ENCODE results near the gene CES4A. TPM values are rescaled to one million over a fixed set of nuclear protein-coding genes. Genes with fewer than 3 reads are reported as not detected.
A peak's percentile ranks its signal among the peaks of the same experiment; 100 is the strongest.

Gene CES4A
- total RNA-seq, 1 experiment from 2014 or later = 5.1 TPM

GRCh38 chr16:67006930-67007658, 18.7 kb downstream of the CES4A start:
- Mint-ChIP-seq H3K4me1 (ENCODE audit: insufficient read depth, unreplicated experiment) (peaks cover 7% of the 10 kb centered on the region), H3K36me3 (ENCODE audit: insufficient read depth, unreplicated experiment) (no peaks in the 10 kb centered on the region), H3K27me3 (ENCODE audit: insufficient read depth, unreplicated experiment) (no peaks in the 10 kb centered on the region), H3K27ac (ENCODE audit: low read depth, unreplicated experiment) (no peak overlapping the region), H3K4me3 (ENCODE audit: unreplicated experiment) (no peak overlapping the region), H3K9me3 (ENCODE audit: unreplicated experiment) (no peaks in the 10 kb centered on the region)
- intact Hi-C loops (cut with micrococcal nuclease) = no loop called here
- ChIA-PET CTCF (interaction anchor here (0.8 to 2.4 kb wide), 5 partner anchors 11 to 52 kb away, joined by 3 to 11 read pairs (median 4); no protein-coding TSS in a partner anchor), POLR2A (interaction anchor here (1.0 to 1.5 kb wide), 3 partner anchors 9 to 19 kb away, joined by 3 to 4 read pairs (median 3); partner anchors contain the start of gene CES4A)
- no TSS peak for BruUV-seq (replicated peaks)
- DNase-seq (ENCODE audit: unreplicated experiment) = peak; percentile 52
- TF ChIP-seq, protein P1, sequence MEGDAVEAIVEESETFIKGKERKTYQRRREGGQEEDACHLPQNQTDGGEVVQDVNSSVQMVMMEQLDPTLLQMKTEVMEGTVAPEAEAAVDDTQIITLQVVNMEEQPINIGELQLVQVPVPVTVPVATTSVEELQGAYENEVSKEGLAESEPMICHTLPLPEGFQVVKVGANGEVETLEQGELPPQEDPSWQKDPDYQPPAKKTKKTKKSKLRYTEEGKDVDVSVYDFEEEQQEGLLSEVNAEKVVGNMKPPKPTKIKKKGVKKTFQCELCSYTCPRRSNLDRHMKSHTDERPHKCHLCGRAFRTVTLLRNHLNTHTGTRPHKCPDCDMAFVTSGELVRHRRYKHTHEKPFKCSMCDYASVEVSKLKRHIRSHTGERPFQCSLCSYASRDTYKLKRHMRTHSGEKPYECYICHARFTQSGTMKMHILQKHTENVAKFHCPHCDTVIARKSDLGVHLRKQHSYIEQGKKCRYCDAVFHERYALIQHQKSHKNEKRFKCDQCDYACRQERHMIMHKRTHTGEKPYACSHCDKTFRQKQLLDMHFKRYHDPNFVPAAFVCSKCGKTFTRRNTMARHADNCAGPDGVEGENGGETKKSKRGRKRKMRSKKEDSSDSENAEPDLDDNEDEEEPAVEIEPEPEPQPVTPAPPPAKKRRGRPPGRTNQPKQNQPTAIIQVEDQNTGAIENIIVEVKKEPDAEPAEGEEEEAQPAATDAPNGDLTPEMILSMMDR (IDR thresholded peaks at IDR 0.05; ENCODE audit: unreplicated experiment) = no peak

DNA sequence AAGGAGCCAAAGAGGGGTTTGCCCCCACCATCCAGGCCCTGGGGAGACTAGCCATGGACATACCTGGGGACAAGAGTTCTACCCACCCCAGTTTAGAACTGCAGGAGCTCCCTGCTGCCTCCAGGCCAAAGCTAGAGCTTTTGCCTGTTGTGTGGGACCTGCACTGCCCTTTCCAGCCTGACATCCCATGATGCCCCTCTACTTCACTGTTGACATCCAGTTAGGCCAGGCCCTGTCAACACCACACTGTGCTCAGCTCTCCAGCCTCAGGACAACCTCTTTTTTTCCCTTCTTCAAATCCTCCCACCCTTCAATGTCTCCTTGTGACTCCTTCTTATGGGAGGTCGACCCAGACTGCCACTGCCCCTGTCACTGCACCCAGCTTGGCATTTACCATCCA, 20.8 kb downstream of the CES4A start:
- TF ChIP-seq, protein P1 (IDR thresholded peaks at IDR 0.05; ENCODE audit: unreplicated experiment) = no peak
- H3K36me3 Mint-ChIP-seq (ENCODE audit: insufficient read depth, unreplicated experiment) = no peaks in the 10 kb centered on the region
- CTCF ChIA-PET = no interaction called here
- peaks cover 7% of the 10 kb centered on the region for H3K4me1 Mint-ChIP-seq (ENCODE audit: insufficient read depth, unreplicated experiment)
- no TSS peak for BruUV-seq (replicated peaks)
- intact Hi-C loops (cut with micrococcal nuclease) = no loop called here
- no peak for DNase-seq (ENCODE audit: unreplicated experiment)
- H3K9me3 Mint-ChIP-seq (ENCODE audit: unreplicated experiment) = no peaks in the 10 kb centered on the region
- no peak overlapping the region for H3K4me3 Mint-ChIP-seq (ENCODE audit: unreplicated experiment)
- H3K27ac Mint-ChIP-seq (ENCODE audit: low read depth, unreplicated experiment) = no peak overlapping the region
- POLR2A ChIA-PET = no interaction called here
- H3K27me3 Mint-ChIP-seq (ENCODE audit: insufficient read depth, unreplicated experiment) = no peaks in the 10 kb centered on the region

DNA sequence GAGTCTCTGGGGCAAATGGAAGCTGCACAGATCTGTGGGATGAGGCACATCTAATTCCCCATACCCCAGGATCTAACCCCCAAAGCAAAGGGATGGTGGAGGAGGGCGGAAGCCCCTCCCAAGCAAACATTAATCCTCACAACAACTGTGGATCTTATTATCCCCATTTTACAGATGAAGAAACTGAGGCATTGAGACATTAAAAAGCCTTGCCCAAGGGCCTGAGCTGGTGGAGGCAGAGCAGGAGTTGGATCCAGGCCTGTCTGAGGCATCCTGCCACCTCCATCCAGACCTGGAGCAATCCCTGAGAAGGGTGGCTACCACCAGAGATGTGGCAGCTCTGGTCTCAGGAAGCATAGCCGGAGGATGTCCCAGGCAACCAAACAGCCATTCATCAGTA, 22.9 kb downstream of the CES4A start:
- intact Hi-C loops (cut with micrococcal nuclease) = loop anchor here (10.0 kb wide), 1 partner anchor 56 kb away; no protein-coding TSS in a partner anchor
- CTCF ChIA-PET = interaction anchor here (0.7 to 2.8 kb wide), 3 partner anchors 19 to 89 kb away, joined by 3 to 14 read pairs (median 4); no protein-coding TSS in a partner anchor
- no peak overlapping the region for H3K4me3 Mint-ChIP-seq (ENCODE audit: unreplicated experiment)
- no TSS peak for BruUV-seq (replicated peaks)
- no peaks in the 10 kb centered on the region for H3K9me3 Mint-ChIP-seq (ENCODE audit: unreplicated experiment)
- H3K36me3 Mint-ChIP-seq (ENCODE audit: insufficient read depth, unreplicated experiment) = no peaks in the 10 kb centered on the region
- H3K27ac Mint-ChIP-seq (ENCODE audit: low read depth, unreplicated experiment) = no peak overlapping the region
- H3K27me3 Mint-ChIP-seq (ENCODE audit: insufficient read depth, unreplicated experiment) = no peaks in the 10 kb centered on the region
- DNase-seq (ENCODE audit: unreplicated experiment) = no peak
- peaks cover 7% of the 10 kb centered on the region for H3K4me1 Mint-ChIP-seq (ENCODE audit: insufficient read depth, unreplicated experiment)
- TF ChIP-seq, protein P1 (IDR thresholded peaks at IDR 0.05; ENCODE audit: unreplicated experiment) = no peak
- POLR2A ChIA-PET = no interaction called here

DNA sequence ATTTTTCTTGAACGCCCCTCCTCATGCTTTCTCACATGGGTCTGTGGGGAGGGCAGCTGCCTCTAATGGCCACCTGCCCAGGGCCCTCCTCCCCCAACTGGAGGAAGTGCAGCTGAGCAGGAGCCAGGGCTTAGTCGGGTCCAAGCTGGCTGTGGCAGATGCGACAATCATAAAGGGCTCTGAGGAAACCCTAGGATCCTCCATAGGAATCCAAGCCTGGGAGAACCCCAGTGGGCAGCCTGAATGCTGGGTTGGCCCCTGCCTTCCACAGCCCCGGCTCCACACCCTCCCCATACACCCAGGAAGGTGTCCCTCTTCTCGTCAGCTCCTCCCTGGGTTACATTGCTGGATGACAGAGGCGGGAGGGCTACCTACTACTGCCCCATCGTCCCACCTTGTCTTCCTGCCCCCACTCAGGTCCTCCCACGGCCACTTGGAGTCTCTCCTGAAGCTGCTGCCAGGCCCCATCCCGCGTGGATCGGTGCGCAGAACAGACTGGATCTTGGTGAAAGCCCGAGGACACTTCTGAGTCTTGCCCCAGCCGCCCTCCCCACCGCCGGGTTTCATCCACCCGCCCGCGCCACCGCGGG, 24.9 kb downstream of the CES4A start:
- intact Hi-C loops (cut with micrococcal nuclease) = loop anchor here (10.0 kb wide), 1 partner anchor 59 kb away; no protein-coding TSS in a partner anchor
- BruUV-seq (replicated peaks) = no TSS peak
- no peaks in the 10 kb centered on the region for H3K4me1 Mint-ChIP-seq (ENCODE audit: insufficient read depth, unreplicated experiment)
- H3K27me3 Mint-ChIP-seq (ENCODE audit: insufficient read depth, unreplicated experiment) = no peaks in the 10 kb centered on the region
- H3K27ac Mint-ChIP-seq (ENCODE audit: low read depth, unreplicated experiment) = no peak overlapping the region
- no peak overlapping the region for H3K4me3 Mint-ChIP-seq (ENCODE audit: unreplicated experiment)
- CTCF ChIA-PET = interaction anchor here (0.6 to 2.8 kb wide), 6 partner anchors 15 to 655 kb away, joined by 3 to 14 read pairs (median 3); no protein-coding TSS in a partner anchor
- no peak for DNase-seq (ENCODE audit: unreplicated experiment)
- H3K9me3 Mint-ChIP-seq (ENCODE audit: unreplicated experiment) = no peaks in the 10 kb centered on the region
- H3K36me3 Mint-ChIP-seq (ENCODE audit: insufficient read depth, unreplicated experiment) = no peaks in the 10 kb centered on the region
- POLR2A ChIA-PET = interaction anchor here (0.6 to 1.0 kb wide), 2 partner anchors 9 to 1130 kb away, joined by 3 read pairs; no protein-coding TSS in a partner anchor
- TF ChIP-seq, protein P1 (IDR thresholded peaks at IDR 0.05; ENCODE audit: unreplicated experiment) = no peak
